HG02852 (cell line): ENCODE data around the gene PNPLA8.
"Not testable (repeated sequence)": the region's sequence is repeated elsewhere in the genome, so short reads cannot be mapped to it uniquely, and the experiment has no call there.

Experiments
- ATAC-seq: cut with Tn5 transposase; IDR thresholded peaks from one replicate; pipeline ENCODE4 v1.9.1; 2021; ENCODE audit warnings: mild to moderate bottlenecking, moderate library complexity; ENCODE audit not compliant: unreplicated experiment

Gene PNPLA8

GRCh38 chr7:108479751-108480150 lies 46.2 kb downstream of the PNPLA8 start:
- ATAC-seq, result no peak

DNA sequence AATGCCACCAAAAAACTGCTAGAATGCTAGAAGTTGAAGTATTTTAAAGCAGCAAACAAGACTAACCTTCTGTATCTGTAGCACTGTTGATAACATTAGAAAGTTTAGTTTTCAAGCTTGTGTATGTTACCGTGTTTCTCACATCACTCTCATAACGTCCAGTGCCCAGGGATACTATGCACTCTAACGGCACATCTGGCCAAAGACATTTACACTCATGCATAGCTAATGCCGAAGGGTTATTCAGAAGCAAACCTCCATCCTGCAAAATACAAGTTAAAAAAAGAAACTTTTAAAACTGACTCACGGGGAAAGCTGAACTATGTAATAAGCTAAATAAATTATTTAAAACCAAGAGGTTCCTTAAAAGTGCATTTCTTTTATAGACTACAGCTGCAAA lies 46.8 kb downstream of the PNPLA8 start:
- ATAC-seq, result no peak

GRCh38 chr7:108468246-108468645 lies 57.7 kb downstream of the PNPLA8 start:
- ATAC-seq, result no peak

- ATAC-seq, result no peak
These were observed 58.5 kb downstream of the PNPLA8 start for GRCh38 chr7:108467391-108467790.

DNA sequence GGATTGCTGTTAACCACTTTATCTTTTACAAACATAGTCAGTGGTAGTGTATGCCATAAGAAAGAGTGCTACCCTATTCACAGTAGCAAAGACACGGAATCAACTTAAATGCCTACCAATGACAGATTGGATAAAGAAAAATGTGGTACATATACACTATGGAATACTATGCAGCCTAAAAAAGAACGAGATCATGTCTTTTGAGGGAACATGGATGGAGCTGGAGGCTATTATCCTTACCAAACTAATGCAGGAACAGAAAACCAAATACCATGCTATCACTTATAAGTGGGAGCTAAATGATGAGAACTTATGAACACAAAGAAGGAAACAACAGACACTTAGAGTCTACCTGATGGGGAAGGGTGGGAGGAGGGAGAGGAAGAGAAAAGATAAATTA lies 59.6 kb downstream of the PNPLA8 start:
- ATAC-seq, result not testable (repeated sequence)

- ATAC-seq, result no peak
These were observed 61.2 kb downstream of the PNPLA8 start for GRCh38 chr7:108464743-108465142.

DNA sequence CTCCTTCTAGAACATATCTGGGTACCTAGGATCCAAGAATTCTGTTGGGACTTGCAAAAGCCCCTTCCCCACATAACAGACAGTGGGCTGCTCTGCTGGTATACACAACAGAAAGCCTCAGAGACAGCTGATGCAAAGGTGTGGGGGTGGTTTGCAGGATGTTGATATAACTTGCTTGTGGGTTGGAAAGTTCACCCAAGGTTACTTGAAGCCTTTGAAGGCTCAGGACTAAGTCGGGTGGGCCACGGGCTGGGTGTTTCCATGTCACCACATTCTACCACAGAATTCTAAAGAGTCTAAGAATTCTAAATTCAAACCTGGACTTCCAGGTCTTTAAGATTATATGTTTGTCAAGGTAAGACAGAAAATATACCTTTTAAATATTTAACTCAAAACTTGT lies 62.3 kb downstream of the PNPLA8 start:
- no peak for ATAC-seq

DNA sequence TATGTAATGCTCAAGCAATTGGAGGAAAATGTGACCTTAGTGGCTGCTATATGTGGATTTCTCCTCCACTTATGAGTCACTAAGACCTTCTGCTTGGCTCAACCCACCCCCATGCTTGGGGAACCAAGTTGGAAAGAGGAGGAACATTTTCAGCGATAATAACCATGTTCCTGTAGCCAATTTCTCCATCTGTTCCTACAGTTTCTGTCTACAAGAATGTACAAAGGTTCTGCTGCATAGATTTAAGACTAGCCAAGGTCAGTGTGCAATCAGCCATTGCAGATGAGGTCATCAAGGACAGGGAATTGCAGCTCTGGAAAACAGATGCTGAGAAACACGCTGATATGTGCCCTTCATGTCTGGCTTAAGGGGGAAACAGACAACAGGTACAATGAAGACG lies 64.1 kb downstream of the PNPLA8 start:
- no peak for ATAC-seq

GRCh38 chr7:108460964-108461363 lies 65.0 kb downstream of the PNPLA8 start:
- no peak for ATAC-seq

- ATAC-seq, result peak; percentile 37
These were observed 65.9 kb downstream of the PNPLA8 start for GRCh38 chr7:108459922-108460551.

DNA sequence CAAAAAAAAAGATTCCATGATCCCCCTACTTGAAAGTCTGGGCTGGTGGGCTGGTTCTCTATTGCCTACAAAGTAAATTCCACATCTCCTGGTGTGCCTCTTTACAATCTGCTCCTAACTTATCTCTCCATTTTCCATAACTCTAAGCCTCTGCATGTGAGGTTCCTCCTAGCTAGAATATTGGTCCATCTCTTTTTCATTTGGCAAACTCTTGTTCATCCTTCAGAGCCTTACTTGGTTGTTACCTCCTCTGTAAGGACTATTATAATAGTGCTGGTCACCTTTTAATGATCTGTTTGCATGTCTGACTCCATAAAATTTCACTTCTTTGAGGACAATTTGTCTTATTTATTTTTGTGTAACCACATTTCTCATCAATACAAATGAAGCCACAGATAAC lies 68.1 kb downstream of the PNPLA8 start:
- no peak for ATAC-seq

- ATAC-seq, result no peak
These were observed 68.9 kb downstream of the PNPLA8 start for GRCh38 chr7:108456845-108457540.

DNA sequence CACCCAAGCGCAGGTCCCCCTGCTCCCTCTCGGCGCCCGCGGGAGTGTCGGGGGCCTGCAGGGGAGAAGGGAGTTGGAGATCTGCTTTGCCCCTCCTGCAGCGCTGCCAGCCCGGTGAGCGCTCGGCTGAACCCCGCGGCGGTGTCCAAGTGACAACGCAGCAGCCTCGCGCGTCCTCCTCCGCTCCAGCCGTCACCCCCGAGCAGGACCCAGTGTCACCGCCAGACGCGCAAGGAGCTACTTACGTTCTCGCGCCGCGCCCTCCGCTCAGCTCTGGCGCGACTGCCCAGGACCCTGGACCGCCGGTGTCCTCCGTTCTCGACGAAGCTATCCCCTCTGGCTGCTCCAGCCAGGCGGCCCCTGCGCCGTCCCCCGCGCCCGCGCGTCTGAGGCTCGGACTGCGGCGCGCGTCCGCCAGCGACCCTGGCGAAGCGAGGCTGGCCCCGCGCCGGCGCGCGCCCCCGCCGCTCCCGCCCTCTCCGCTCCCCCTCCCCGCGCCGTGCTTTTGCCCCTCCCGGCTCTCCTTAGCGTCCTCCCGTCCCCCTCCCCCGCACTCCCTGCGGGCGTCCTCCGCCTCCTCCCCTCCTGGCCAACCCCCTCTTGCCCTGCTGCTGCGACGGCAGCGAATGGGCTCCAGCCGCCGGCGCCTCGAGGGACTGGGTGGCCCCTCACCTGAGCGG lies 69.8 kb downstream of the PNPLA8 start, which contains the start of gene NRCAM:
Gene NRCAM (minus strand): TSS at position 439 of the 680 bp plus-strand sequence. CDS start 216,372 bp downstream, outside the sequence.
- ATAC-seq, result peak; percentile 46

GRCh38 chr7:108455551-108455997 lies 70.4 kb downstream of the PNPLA8 start:
- peak; percentile 33 for ATAC-seq

GRCh38 chr7:108454674-108455550 lies 71.0 kb downstream of the PNPLA8 start:
- ATAC-seq, result no peak

GRCh38 chr7:108454317-108454673 lies 71.6 kb downstream of the PNPLA8 start:
- ATAC-seq, result no peak

- ATAC-seq, result no peak
These were observed 72.6 kb downstream of the PNPLA8 start for GRCh38 chr7:108453320-108453719.

DNA sequence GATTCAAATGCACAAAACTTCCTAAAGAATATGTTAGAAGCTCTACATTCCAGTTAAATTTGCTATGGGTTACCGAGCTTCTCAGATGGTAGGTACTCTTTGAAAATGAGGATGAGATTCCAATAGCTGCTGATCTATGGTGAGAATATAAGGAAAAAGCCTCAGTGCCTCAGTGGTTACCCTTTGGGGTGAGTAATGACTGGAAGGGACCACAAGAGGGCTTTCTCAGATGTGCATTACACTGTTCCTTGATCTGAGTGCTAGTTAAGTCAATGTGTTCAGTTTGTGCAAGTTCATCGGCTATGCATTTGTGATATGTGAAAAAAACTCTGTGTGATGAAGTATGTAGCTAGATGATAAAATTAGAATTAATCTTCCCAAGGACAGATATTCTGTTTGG lies 73.2 kb downstream of the PNPLA8 start:
- peak; percentile 47 for ATAC-seq

DNA sequence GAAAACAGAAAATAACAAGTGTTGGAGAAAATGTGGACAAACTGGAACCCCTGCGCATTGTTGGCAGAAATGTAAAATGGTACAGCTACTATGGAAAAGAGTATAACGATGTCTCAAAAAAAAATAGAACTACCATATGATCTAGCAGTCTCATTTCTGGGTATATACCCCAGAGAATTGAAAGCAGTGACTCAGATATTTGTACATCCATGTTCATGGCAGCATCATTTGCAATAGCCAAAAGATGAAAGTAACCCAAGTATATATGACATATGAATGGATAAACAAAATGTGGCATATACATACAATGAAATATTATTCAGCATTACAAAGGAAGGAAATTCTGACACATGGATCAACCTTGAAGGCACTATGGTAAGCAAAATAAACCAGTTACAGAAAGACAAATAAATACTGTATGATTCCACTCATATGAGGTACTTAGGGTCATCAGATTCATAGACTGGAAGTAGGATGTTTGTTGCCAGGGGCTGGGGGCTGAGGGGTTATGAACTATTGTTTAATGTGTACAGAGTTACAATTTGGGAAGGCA lies 74.6 kb downstream of the PNPLA8 start:
- ATAC-seq, result no peak

- no peak for ATAC-seq
These were observed 75.8 kb downstream of the PNPLA8 start for GRCh38 chr7:108450160-108450559.

DNA sequence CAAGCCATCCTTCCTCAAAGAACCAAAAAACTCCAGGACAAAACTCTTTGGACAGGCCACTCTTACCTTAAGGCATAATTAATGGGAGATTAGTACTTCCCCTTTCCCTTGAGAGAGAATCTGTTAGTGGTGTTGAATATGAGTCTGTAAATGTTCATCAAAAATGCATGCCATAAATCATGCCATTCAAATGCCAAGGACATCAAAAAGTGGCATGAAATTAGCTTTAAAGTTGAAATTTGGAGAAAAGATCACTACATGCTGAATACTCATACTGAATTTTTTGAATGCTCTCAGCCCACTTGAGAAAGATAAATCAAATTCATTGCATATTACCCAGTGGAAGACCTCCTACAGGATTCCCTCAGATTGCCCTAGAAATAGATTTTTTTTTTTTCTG lies 76.4 kb downstream of the PNPLA8 start:
- no peak for ATAC-seq
